ENCODE data around the gene IL17B. TPM values are rescaled to one million over a fixed set of nuclear protein-coding genes. Genes with fewer than 3 reads are reported as not detected.
A peak's percentile ranks its signal among the peaks of the same experiment; 100 is the strongest.

IL17B gene
- total and polyA plus RNA-seq, 9 of the 15 experiments (the other 6 are each of a cell fraction or from before 2014, with no cell fraction given) = 0.28 to 2.6 (median 0.53) TPM; not detected in 2

DNA sequence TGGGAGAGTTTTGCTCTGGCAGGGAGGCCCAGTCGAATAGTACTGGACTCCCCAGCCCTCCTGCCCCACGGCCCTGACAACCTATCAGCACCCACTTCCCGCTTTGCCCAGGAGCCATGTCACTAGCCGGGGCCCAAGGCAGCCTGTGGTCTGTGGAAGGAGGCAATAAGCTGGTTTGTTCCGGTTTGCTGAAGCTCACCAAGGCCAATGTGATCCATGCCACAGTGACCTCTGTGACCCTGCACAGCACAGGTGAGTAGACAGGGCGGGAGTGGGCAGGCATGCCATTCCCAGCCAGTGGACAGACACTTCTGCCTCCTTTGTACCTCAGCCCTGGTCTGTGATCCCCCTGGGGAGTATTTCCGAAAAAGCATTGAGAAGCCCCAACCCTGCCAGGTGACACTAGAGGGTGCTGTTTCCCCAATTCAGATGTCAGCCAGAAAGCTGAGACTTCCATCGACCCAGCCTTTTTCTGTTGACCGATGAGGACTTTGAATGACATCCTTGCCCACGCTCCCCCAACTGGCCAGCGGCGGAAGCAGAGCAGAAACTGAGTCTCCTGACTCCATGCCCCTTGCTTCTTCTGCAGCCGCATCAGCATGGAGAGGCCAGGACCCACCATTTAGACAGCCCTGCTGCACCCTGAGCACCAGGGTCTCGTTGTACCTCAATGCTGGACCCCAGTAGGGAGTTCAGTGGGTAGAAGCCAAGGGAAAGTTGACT, 11.7 kb downstream of the IL17B start (continued):
- peak; percentile 75; the same call in 1 of the 2 replicates for TF ChIP-seq XRCC5 (IDR thresholded peaks at IDR 0.05; ENCODE audit: low read depth, low read length)
- no peak for TF ChIP-seq POLR3G (IDR thresholded peaks at IDR 0.05; ENCODE audit: extremely low read depth, insufficient read length, insufficient replicate concordance)
- TF ChIP-seq RBM39 (optimal IDR thresholded peaks at IDR 0.05; ENCODE audit: low read depth, low read length) = no peak
- no peak for TF ChIP-seq CXXC5 (CRISPR knock-in tag; IDR thresholded peaks at IDR 0.05)
- TF ChIP-seq, protein P1, sequence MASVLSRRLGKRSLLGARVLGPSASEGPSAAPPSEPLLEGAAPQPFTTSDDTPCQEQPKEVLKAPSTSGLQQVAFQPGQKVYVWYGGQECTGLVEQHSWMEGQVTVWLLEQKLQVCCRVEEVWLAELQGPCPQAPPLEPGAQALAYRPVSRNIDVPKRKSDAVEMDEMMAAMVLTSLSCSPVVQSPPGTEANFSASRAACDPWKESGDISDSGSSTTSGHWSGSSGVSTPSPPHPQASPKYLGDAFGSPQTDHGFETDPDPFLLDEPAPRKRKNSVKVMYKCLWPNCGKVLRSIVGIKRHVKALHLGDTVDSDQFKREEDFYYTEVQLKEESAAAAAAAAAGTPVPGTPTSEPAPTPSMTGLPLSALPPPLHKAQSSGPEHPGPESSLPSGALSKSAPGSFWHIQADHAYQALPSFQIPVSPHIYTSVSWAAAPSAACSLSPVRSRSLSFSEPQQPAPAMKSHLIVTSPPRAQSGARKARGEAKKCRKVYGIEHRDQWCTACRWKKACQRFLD (CRISPR knock-in tag; IDR thresholded peaks at IDR 0.05) = no peak
- TF ChIP-seq, protein P2, sequence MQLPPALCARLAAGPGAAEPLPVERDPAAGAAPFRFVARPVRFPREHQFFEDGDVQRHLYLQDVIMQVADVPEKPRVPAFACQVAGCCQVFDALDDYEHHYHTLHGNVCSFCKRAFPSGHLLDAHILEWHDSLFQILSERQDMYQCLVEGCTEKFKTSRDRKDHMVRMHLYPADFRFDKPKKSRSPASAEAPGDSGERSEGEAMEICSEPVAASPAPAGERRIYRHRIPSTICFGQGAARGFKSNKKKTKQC (CRISPR knock-in tag; IDR thresholded peaks at IDR 0.05) = 0 out of 2 replicates have a peak, but pooled peaks have one; percentile 4
- TF ChIP-seq, protein P3, sequence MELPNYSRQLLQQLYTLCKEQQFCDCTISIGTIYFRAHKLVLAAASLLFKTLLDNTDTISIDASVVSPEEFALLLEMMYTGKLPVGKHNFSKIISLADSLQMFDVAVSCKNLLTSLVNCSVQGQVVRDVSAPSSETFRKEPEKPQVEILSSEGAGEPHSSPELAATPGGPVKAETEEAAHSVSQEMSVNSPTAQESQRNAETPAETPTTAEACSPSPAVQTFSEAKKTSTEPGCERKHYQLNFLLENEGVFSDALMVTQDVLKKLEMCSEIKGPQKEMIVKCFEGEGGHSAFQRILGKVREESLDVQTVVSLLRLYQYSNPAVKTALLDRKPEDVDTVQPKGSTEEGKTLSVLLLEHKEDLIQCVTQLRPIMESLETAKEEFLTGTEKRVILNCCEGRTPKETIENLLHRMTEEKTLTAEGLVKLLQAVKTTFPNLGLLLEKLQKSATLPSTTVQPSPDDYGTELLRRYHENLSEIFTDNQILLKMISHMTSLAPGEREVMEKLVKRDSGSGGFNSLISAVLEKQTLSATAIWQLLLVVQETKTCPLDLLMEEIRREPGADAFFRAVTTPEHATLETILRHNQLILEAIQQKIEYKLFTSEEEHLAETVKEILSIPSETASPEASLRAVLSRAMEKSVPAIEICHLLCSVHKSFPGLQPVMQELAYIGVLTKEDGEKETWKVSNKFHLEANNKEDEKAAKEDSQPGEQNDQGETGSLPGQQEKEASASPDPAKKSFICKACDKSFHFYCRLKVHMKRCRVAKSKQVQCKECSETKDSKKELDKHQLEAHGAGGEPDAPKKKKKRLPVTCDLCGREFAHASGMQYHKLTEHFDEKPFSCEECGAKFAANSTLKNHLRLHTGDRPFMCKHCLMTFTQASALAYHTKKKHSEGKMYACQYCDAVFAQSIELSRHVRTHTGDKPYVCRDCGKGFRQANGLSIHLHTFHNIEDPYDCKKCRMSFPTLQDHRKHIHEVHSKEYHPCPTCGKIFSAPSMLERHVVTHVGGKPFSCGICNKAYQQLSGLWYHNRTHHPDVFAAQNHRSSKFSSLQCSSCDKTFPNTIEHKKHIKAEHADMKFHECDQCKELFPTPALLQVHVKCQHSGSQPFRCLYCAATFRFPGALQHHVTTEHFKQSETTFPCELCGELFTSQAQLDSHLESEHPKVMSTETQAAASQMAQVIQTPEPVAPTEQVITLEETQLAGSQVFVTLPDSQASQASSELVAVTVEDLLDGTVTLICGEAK (IDR thresholded peaks at IDR 0.05) = no peak
- TF ChIP-seq, protein P3 (CRISPR knock-in tag; IDR thresholded peaks at IDR 0.05) = no peak
- no peak for TF ChIP-seq PHF8 (IDR thresholded peaks at IDR 0.05; ENCODE audit: borderline replicate concordance, low read length)
- no peak for TF ChIP-seq GABPB2 (CRISPR knock-in tag; conservative IDR thresholded peaks at IDR 0.05)
- no peak for TF ChIP-seq CBX3 (IDR thresholded peaks at IDR 0.05; ENCODE audit: borderline replicate concordance in 1 of 2, low read length in 2 of 2)
- TF ChIP-seq, protein P4, sequence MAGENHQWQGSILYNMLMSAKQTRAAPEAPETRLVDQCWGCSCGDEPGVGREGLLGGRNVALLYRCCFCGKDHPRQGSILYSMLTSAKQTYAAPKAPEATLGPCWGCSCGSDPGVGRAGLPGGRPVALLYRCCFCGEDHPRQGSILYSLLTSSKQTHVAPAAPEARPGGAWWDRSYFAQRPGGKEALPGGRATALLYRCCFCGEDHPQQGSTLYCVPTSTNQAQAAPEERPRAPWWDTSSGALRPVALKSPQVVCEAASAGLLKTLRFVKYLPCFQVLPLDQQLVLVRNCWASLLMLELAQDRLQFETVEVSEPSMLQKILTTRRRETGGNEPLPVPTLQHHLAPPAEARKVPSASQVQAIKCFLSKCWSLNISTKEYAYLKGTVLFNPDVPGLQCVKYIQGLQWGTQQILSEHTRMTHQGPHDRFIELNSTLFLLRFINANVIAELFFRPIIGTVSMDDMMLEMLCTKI (IDR thresholded peaks at IDR 0.05; ENCODE audit: partially characterized antibody) = no peak
- no peak for TF ChIP-seq DACH1 (IDR thresholded peaks at IDR 0.05; ENCODE audit: partially characterized antibody)
- TF ChIP-seq PRMT5 (CRISPR knock-in tag; IDR thresholded peaks at IDR 0.05) = no peak

Data from K562 (cell line).